Left ventricle myocardium inferior (tissue), 1 donor: ENCODE results near the gene LTO1. TPM values are rescaled to one million over a fixed set of nuclear protein-coding genes. Genes with fewer than 3 reads are reported as not detected.

Experiments used
- DNase-seq: peaks from one replicate; pipeline ENCODE4 v3.0.0-alpha.2; 2020
- H3K27ac ChIP-seq: fragments of 200-600 bp; replicated peaks from 2 replicates; pipeline ENCODE4 v1.8.0; 2021
- H3K27me3 ChIP-seq: fragments of 200-600 bp; 2 replicates; pipeline ENCODE4 v1.8.0; 2021; ENCODE audit warnings: low read depth
- H3K36me3 ChIP-seq: fragments of 200-600 bp; 2 replicates; pipeline ENCODE4 v1.8.0; 2021
- H3K4me1 ChIP-seq: fragments of 200-600 bp; 2 replicates; pipeline ENCODE4 v1.8.0; 2021
- H3K4me3 ChIP-seq: fragments of 200-600 bp; 2 replicates; pipeline ENCODE4 v1.8.0; 2021; ENCODE audit warnings: mild to moderate bottlenecking, moderate library complexity
- H3K9me3 ChIP-seq: fragments of 200-600 bp; replicated peaks from 2 replicates; pipeline ENCODE4 v1.8.0; 2021
- CTCF ChIP-seq: fragments of 200-600 bp; IDR thresholded peaks from 2 replicates; pipeline ENCODE4 v1.8.0; 2021; ENCODE audit warnings: antibody characterized with exemption, mild to moderate bottlenecking, borderline replicate concordance
- intact Hi-C: fragments of 100-400 bp; cut with micrococcal nuclease; formaldehyde crosslinking; loops from one replicate; pipeline ENCODE4 v1.11.0; 2022
- total RNA-seq: library from RNA; stranded (reverse); fragmentation: NEBNext Ultra II Directional; extraction: Animal tissue kit (Norgen Biotek cat#: 25700); gene quantifications from one replicate; pipeline ENCODE4 v1.2.1, GENCODE V29; 2021
- donor health status: DM: no; HTN: yes; CAD: no; lungs with severe emphysema.

Gene LTO1
- total RNA-seq, 1 donor from 2014 or later, result 8.9 TPM

GRCh38 chr11:69663326-69663725 is 11.8 kb downstream of the LTO1 start:
- Histone ChIP-seq H3K9me3 (no peaks in the 10 kb centered on the region), H3K4me3 (no peak overlapping the region), H3K27me3 (no peaks in the 10 kb centered on the region), H3K4me1 (peaks cover 6% of the 10 kb centered on the region), H3K27ac (no peak overlapping the region), H3K36me3 (peaks cover 59% of the 10 kb centered on the region)
- intact Hi-C loops, result no loop called here
- no peak for TF ChIP-seq CTCF
- no peak for DNase-seq

DNA sequence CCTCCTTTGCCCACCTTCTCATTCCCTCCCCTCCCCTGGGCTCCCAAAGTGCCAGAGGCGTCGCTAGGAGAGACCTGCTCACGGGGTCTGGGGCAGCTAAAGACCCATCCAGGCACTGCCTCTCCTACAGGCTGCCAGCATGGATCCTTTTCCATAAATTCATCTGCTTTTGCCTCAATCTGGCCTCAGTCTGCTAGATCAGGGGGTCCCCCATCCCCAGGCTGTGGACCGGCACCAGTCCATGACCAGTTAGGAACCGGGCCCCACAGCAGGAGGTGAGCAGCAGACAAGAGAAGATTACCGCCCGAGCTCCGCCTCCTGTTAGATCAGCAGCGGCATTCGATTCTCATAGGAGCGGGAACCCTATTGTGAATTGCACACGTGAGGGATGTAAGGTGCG is 12.3 kb downstream of the LTO1 start:
- Histone ChIP-seq H3K36me3 (peaks cover 54% of the 10 kb centered on the region), H3K4me1 (peaks cover 6% of the 10 kb centered on the region), H3K27me3 (no peaks in the 10 kb centered on the region), H3K4me3 (no peak overlapping the region), H3K9me3 (no peaks in the 10 kb centered on the region), H3K27ac (no peak overlapping the region)
- no peak for DNase-seq
- intact Hi-C loops, result no loop called here
- no peak for TF ChIP-seq CTCF

- no peak for TF ChIP-seq CTCF
- H3K4me3 ChIP-seq, result no peak overlapping the region
- H3K9me3 ChIP-seq, result no peaks in the 10 kb centered on the region
- DNase-seq, result no peak
- intact Hi-C loops, result no loop called here
- H3K4me1 ChIP-seq, result peaks cover 6% of the 10 kb centered on the region
- H3K36me3 ChIP-seq, result peaks cover 48% of the 10 kb centered on the region
- no peaks in the 10 kb centered on the region for H3K27me3 ChIP-seq
- no peak overlapping the region for H3K27ac ChIP-seq
Measured at GRCh38 chr11:69662021-69662698, 13.0 kb downstream of the LTO1 start.

GRCh38 chr11:69661413-69661715 is 13.8 kb downstream of the LTO1 start:
- DNase-seq, result no peak
- no peaks in the 10 kb centered on the region for H3K27me3 ChIP-seq
- no peak overlapping the region for H3K27ac ChIP-seq
- peaks cover 6% of the 10 kb centered on the region for H3K4me1 ChIP-seq
- no peak overlapping the region for H3K4me3 ChIP-seq
- intact Hi-C loops, result no loop called here
- TF ChIP-seq CTCF, result no peak
- peaks cover 40% of the 10 kb centered on the region for H3K36me3 ChIP-seq
- H3K9me3 ChIP-seq, result no peaks in the 10 kb centered on the region

GRCh38 chr11:69660001-69660500 is 15.1 kb downstream of the LTO1 start:
- intact Hi-C loops, result no loop called here
- Histone ChIP-seq H3K27me3 (no peaks in the 10 kb centered on the region), H3K4me1 (peaks cover 6% of the 10 kb centered on the region), H3K9me3 (no peaks in the 10 kb centered on the region), H3K4me3 (no peak overlapping the region), H3K27ac (no peak overlapping the region), H3K36me3 (peaks cover 28% of the 10 kb centered on the region)
- TF ChIP-seq CTCF, result no peak
- no peak for DNase-seq
